Renal pelvis (tissue), 4 donors: ENCODE measurements around the gene ENKUR. TPM values are rescaled to one million over a fixed set of nuclear protein-coding genes. Genes with fewer than 3 reads are reported as not detected.
"Not testable (repeated sequence)": the region's sequence is repeated elsewhere in the genome, so short reads cannot be mapped to it uniquely, and the experiment has no call there.

ENCODE experiments used
- DNase-seq: peaks from one replicate; pipeline ENCODE4 v3.0.0-alpha.2; 2013
- polyA plus RNA-seq, 3 donors: library from polyadenylated mRNA; unstranded; fragments of 120-200 nt; gene quantifications; one replicate each; pipeline ENCODE4 v1.2.1, GENCODE V29; 2013; ENCODE audit not compliant: insufficient read length in 3 of 3

The ENKUR gene
- polyA plus RNA-seq, 3 donors: 3.2 to 5.6 (median 3.7) TPM

DNA sequence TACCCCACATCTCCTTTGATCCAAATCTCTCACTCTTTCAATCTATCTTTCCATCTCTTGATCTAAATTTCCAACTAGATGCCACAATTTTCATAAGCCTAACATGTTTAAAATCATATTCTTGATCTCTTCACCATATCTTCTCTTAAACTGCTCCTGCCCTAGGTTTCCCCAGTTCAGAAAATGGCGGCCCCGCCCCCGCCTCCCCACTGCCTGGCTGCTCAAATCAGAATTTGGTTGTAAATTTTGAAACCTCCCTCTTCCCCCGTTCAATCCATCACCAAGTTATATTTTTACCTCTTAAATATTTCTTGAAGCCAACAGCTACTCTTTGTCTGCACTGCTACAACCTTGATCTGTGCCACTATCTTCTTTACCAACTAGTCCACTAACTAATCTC, 36.3 kb downstream of the ENKUR start:
- DNase-seq: no peak

GRCh38 chr10:24974976-24975375, 41.0 kb downstream of the ENKUR start:
- DNase-seq: no peak

DNA sequence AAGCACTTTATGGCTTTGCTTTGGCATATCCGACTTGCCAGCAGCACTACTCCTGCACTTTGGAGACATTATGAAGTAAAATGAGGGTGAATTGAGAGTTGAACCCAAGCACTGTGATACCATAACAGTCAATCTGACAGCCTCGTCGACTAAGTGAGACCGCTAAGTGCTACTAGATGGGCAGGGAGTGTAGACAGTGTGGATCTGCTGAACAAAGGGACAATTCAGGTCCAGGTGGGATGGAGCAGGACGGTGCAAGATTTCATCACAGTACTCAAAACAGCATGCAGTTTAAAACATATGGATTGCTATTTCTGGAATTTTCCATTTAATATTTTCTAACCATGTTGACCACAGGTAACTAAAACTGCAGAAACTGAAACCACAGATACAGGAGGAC, 42.8 kb downstream of the ENKUR start:
- DNase-seq: no peak

DNA sequence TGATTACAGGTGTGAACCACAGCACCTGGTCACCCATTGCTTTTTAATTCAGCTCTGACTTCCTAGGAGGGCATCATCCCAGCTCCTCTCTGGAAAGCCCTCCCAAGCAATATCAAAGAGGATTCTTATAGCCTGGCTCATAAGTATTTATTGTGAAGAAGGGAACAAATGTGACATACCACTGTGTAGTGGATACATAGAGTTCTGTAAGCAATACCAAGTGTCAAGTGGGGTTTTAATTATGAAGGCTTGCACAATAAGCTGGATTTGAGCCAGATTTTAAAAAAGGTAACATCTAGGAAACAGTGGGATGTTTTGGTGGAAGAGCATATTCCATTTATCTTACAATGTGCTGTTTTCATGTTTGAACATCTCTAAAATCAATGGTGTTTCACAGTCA, 44.6 kb downstream of the ENKUR start:
- DNase-seq: no peak

GRCh38 chr10:24969841-24970281, 46.1 kb downstream of the ENKUR start:
- no peak for DNase-seq

GRCh38 chr10:24968951-24969350, 47.0 kb downstream of the ENKUR start:
- DNase-seq: not testable (repeated sequence)

DNA sequence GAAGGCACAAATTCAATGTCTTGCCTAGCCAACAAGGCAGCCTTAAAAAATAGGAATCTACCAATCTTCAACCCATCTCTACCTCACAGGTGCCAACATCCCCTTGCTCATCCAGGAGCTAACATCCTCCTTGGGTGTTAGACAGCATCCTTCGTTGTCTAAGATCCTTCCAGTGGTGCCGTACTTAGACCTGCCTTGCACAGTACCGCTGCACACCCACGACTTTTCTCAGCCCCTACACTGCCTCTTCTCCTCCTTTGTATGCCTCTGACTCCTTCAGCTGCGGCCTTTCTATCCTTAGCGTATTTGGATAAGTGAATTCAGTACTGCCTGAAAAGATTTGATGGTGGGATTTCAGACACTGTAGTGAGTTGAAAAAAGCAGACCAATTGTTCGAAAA, 47.6 kb downstream of the ENKUR start:
- no peak for DNase-seq

DNA sequence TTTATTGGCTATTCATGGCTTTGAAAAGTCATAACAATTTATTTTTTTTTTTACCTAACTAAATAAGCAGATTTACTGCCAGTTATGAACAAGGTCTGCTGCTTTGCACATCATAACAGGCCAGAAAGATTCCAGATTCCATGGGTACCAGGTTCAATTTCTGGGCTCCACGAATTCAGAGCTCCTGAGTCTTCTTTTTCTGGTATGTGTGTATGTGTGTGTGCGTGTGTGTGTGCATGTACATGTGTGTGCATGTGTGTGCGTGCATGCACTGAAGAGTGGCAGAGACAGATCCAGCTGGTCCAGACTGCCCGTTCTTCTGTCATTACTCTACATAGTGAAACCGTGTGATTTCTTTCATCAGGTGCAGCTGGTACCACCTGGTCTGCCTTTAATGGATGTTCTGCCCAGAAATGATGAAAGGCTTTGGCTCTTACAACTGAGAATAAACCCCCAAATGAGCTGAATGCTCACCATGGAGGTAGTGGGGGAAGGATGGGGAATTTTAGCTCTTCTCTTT, 48.9 kb downstream of the ENKUR start:
- no peak for DNase-seq

- no peak for DNase-seq
Measured at GRCh38 chr10:24965051-24965450, 50.9 kb downstream of the ENKUR start.

GRCh38 chr10:24963521-24964041, 52.4 kb downstream of the ENKUR start:
- DNase-seq: peak; percentile 65

DNA sequence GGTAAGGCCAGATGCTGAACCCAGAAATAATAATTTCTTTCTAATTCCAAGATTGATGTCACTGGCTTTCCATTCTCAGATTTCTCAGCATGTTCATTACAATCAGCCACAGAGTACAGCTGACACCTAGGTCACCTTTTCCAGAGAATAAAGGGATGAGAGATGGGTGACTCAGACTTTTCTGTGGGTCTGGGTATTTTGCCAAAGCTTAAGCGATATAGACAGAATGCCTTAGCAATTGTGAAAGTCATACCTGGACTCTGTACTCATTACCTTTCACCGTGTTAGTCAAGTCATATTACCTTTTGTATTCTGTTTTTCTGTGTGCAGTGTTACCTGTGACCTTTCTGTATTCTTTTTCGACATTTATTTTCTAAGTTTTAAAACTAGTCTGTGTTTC, 53.0 kb downstream of the ENKUR start:
- no peak for DNase-seq

DNA sequence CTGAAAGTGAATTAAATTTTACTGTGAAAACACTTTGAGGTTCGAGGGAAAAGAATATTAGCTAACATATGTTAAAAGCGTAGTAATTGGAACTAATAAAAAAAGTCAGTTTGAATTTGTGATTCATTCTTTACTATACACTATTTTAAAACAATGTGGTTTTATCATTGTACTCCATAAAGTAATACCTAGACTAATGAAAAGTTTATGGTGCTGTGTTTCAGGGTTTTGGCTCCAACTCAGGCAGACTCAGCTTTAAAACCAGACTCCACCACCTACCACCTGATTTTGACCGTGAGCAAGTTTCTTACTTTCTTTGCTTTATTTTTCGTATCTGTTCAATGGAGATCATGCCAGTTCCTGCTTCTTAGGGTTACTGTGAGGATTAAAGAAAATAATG, 54.4 kb downstream of the ENKUR start:
- no peak for DNase-seq

GRCh38 chr10:24959382-24959730, 56.6 kb downstream of the ENKUR start:
- no peak for DNase-seq

- DNase-seq: peak; percentile 88
Measured at GRCh38 chr10:24958721-24959381, 57.1 kb downstream of the ENKUR start.

DNA sequence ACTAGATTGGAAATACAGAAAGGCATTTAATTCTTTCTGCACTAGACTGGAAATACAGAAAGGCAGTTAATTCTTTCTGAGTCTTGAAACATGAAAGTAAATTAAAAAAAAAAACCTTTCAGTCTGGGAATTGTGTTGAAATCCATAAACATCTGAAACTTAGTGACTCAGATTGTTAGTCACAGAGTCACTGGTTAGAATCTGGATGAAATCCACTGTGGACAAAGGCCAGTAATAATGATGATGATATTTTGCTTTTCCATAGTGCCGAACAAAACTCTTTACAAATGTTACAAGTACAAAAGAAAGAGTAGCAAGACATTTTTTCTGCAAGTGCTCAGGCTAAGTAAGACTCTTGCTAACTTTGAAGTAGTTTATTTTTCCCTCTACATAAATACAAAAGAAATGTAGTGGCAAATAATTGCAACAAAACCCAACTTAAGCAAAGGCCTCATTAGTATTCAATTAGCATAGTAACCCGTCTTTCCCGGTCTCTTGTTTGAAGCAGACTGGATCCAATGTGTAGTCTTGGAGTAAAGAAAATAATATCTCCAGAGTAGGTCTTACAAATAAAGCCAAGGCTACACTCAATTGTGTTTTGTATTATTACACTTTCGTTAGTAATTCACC, 57.8 kb downstream of the ENKUR start:
- no peak for DNase-seq

- not testable (repeated sequence) for DNase-seq
Measured at GRCh38 chr10:24957624-24958051, 58.3 kb downstream of the ENKUR start.

DNA sequence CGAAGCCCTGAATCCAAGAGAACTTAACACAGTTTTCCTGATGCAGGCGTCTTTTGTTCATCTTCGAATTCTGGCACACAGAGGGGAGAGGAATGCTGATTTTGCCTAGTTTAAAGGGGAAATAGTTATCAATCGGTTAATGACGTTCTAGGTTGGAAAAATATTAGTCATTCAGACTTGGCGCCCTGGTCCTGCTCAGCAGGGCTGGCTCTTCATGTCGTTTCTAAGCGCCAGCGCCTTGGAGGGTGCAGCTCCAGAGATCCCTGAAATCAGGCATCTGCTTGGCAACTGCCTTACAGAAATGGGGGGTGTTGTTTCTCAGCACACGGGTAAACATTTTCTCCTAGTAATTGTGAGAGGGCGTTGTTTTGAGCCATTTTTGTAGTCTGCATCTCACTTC, 62.3 kb downstream of the ENKUR start:
- no peak for DNase-seq

DNA sequence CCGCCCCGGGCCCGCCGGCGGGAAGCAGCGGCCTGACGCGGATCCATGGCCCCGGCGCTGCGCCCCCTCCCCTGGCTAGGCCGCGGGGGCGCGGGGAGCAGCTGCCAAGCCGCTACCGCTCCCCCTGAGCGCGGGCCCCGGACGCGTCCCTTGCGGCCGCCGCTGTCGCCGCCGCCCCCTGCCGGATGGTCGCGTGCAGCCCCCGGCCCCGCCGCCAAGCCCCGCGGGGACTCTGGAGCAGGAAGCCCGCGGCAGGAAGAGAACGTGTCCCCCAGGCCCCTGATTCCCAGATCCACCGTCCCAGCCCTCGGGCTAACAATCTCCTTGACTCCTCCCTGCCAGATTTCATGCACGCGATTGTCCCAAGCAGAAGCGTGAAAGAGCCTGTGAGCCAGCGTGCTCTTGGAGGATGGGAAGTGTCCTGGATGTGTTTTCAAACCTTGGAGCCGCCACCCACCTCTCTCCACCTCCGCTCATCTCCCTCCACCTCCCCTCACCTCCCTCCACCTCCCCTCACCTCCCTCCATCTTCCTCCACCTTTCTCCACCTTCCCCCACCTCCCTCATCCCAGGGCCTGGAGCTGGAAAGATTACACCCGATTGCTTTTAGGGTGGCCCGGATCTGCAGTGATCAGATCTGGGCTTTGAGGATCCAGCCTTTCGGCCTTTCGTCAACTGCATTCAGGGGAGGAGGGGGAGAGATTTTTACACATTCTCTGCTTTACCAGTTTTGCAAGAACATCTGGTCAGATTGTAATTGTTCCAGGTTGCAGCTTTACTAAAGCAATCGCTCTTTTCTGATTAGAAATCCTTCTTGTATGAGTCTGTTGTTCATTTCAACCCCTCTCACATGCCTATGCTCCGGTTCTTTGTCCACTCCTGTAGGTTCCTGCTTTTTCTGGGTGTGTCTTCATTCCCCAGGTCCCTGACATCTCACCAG, 63.0 kb downstream of the ENKUR start:
- peak; percentile 49 for DNase-seq

DNA sequence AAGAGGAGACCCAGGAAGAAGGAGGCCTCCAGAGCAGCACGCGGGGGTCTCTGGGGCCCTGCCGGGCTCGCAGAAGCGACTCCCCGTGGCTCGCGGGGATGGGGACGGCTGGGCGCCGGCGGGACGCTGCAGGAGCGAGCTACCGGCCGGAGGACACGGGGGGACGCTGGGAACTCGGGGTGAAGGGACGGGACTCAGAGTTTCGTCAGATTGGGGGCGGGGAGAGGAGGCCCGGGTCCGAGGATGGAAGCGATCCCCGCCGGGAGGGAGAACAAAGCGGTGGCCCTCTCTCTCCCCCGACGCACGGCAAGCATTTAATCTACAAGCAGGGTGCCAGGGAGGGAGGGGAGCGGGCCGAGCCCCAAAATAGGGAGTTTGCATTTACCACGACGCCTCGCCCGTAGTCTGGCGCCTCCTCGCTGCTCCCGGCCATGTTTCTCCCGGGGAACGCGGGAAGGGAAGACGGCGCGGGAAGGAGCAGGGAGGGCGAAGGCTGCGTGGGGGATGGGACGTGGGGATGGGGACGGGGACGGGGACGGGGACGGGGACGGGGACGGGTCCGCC, 63.7 kb downstream of the ENKUR start, which contains the start of gene PRTFDC1:
Gene PRTFDC1, minus strand, starts transcription at position 464 of the 564 bp plus-strand sequence. Its CDS starts 31 bp downstream, at position 433.
- peak; percentile 59 for DNase-seq

- DNase-seq: peak; percentile 49
Measured at GRCh38 chr10:24951201-24952142, 64.5 kb downstream of the ENKUR start.

DNA sequence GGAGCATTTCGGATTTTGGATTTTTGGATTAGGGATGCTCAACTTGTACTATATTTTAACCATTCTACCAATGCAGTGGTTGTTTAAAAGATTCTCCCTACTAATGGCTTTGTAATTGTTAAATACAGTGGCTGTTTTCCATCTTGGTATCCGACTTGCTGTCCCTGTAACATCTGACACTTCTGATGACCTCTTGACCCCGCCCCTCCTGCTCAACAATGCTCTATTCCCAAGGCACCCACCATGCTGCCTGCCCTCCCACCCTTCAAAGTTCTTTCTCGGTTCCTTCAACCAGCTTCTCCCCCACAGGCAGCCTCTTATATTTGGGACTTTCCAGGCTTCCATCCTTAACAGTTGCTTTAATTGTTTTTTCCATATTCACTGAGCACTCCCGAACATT, 65.5 kb downstream of the ENKUR start:
- DNase-seq: no peak
